GM21526 (cell line): ENCODE measurements around the gene ZNF407.

Source experiments
- ATAC-seq: cut with Tn5 transposase; IDR thresholded peaks from one replicate; pipeline ENCODE4 v1.9.1; 2021; ENCODE audit warnings: moderate library complexity; ENCODE audit not compliant: unreplicated experiment, low FRiP score

ZNF407 gene

GRCh38 chr18:74715865-74716712 is 118.4 kb downstream of the ZNF407 start:
- no peak for ATAC-seq

DNA sequence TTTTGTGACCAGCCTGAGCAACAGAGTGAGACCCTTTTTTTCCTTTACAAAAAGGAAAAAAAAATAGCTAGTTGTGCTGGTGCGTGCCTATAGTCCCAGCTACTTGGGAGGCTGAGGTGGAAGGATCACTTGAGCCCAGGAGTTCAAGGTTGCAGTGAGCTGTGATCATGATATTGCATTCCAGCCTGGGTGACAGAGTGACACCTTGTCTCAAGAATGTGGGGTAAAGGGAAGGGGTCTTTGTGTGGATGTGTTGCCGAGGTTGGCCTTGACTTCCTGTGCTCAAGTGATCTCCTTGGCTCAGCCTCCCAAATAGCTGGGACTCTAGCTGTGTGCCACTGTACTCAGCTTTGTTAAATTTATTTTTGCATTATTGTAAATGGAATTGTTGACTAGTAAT is 120.6 kb downstream of the ZNF407 start:
- ATAC-seq, result no peak

GRCh38 chr18:74722237-74722636 is 124.6 kb downstream of the ZNF407 start:
- no peak for ATAC-seq

GRCh38 chr18:74724186-74724585 is 126.5 kb downstream of the ZNF407 start:
- ATAC-seq, result no peak

GRCh38 chr18:74725690-74726089 is 128.0 kb downstream of the ZNF407 start:
- no peak for ATAC-seq

DNA sequence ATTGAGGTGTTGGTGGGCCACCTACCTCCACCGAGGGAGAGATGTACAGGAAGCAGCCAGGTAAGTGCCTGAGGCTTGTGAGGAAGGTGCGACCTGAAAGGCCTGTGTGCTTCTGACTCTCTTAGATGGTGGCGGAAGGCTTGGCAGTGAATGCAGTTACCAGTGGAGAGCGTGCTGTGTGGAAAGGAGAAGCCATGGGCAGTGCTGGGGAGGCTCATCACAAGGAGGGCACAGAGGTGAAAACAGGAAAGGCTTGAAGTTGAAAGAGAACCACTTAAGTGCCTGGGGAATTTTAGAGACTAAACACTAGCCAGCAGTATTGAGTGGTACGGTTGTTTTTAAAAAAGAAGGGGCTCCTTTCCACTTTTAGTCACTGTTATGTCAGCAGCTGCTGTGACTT is 130.9 kb downstream of the ZNF407 start:
- no peak for ATAC-seq

DNA sequence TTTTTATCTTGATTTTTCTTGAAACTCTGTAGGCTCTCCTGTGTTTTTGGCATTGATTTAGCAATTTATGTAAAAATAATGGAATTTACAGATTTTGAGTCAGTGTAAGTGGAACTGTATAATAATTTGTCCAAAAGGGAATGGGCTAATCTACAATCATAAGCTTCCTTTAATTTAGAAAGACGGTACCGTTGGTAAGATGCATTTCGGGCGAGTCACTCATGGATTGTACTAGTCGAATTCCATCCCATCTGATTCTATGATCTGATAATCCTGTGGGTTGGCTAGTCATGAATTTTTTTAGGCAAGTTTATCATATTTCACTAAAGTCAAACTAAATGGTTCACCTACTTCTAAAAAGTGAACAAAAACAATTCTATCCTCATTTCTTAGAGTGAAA is 133.4 kb downstream of the ZNF407 start:
- no peak for ATAC-seq

DNA sequence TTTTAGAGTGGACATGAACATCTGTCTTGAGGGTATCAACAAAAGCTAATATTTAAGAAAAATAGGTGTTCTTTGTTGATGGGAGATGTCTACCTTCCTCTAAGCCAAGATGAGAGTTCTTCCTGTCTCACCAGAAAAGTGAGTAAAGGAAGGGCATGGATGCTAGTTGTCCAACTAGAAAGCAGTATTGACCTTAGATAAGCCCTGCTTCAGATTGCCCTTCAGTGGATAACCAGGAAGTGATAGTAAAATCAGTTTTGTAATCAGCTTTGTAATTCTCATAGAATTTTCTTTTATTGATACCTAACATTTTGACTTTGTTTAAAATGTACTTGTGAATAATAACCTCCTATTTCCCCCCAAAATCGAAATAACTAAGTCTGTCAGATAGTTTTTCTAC is 134.7 kb downstream of the ZNF407 start:
- ATAC-seq, result no peak

- no peak for ATAC-seq
Observed at GRCh38 chr18:74733598-74733997, 135.9 kb downstream of the ZNF407 start.

DNA sequence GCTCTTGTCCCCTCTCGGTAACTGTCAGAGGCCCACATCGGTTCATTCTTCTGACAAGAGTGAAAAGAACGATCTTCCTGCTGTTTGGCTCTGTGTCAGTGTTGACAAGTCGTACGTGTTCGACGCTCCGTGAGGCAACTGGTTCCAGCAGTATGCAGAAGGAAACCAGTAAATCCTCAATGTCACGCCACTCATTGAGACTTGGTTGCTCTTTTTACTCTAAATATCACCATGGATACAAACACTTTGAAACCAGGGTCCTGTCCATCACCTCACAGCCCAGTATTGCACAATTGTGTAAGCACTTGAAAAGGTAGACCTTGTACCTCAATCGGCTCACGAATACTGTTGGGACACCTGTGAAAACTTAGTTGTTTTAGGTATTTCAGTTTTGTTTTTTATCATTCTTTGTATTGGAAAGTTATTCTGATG is 136.4 kb downstream of the ZNF407 start:
- no peak for ATAC-seq

DNA sequence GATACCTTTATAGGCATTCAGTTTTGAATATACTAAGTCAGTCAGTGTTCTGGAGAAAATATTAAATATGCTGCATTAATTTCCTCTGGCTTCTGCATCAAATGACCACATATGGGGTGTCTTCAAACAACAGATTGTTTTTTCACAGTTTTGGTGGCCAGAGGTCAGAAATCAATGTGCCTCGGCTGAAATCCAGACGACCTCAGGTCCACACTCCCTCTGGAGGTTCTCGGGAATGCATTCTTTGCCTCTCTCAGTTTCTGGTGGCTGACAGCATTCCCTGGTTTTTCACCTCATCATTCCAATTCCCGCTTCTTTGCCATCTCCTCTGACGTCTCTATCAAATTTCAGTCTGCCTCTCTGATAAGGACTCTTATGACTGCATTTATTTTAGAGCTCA is 142.3 kb downstream of the ZNF407 start:
- ATAC-seq, result no peak

DNA sequence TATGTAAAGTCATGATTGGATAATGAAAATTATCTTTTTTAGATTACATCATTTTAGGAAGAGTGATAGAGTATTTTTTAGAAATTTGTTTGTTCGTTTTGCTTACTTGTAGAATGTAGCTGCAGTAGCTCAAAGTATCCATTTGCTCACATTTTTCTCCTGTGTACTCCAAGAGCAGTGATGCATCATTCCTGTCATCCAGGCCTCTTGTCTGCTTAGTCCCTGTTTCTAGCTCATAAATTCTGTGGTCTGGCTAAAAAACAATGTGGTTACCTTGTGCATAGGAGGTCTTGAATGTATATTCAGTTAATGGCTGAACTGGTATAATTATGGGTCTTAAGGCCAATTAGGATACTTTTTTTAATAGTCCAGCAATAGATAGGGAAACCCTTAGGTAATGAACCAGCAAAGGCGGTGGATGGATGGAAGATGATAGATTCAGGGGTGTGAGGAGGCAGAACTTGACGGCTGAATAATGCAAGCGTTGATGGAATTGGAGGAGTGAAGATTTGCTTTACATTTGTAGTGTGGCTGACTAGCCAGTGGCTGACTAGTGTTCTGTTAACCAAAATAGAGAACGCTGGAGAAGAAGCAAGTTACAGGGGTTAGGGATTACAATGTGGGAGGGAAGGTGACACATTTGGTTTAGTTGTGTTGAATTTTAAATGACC is 145.0 kb downstream of the ZNF407 start:
- no peak for ATAC-seq

- no peak for ATAC-seq
Observed at GRCh38 chr18:74745633-74746403, 148.1 kb downstream of the ZNF407 start.

DNA sequence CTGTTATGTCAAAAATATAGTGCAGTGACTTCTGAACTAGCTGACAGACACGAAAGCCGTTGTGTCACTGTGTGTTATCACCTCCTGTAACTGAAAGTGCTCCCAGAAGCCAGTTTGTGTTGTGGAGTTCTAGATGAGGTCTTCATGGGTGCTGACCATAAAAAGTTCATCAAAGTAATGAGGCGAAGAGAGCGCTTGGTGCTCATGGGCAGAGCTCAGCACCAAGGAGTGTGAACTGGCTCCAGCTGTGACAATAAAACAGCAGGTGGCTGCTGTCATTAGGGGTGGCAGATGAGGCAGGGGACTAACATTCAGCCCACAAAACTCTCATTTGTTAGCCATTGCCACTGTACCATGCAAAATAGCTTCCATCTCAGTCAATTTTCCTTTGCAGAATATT is 151.1 kb downstream of the ZNF407 start:
- no peak for ATAC-seq

DNA sequence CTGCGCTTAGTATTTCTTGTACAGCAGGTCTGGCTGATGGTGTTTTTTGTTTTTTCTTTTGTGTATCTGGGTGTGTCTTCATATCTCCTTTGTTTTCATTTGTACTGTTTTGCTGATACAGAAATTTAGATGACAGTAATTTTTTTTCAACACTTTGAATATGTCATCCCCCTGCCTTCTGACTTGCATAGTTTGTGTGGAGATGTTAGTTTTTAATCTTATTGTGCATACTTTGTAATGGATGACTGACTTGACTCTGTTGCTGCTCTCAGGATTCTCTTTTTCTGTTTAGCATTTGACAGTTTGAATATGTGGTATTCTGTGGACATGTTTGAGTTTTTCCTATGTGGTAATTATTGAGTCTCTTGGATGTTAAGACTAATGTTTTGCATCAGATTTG is 161.3 kb downstream of the ZNF407 start:
- no peak for ATAC-seq

GRCh38 chr18:74760026-74760425 is 162.4 kb downstream of the ZNF407 start:
- ATAC-seq, result no peak

DNA sequence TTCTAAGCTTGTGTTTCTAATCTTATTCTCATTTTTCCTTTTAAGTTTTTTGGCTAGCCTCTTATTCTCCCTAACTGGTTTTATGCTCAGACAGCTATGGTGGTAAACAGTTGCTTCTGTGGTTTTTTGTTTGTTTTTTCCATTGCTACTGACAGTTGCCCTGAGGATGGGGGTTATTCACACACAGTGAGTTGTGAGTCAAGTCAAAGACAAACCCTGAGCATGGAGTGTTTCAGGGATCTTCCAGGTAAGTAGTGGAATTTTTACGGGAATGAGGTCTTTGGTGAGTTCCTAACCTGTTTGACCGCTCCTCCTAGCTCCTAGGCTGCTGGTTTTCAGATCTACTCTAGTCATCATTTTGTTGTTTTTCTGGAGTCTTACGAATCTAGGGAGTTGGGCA is 162.8 kb downstream of the ZNF407 start:
- no peak for ATAC-seq

DNA sequence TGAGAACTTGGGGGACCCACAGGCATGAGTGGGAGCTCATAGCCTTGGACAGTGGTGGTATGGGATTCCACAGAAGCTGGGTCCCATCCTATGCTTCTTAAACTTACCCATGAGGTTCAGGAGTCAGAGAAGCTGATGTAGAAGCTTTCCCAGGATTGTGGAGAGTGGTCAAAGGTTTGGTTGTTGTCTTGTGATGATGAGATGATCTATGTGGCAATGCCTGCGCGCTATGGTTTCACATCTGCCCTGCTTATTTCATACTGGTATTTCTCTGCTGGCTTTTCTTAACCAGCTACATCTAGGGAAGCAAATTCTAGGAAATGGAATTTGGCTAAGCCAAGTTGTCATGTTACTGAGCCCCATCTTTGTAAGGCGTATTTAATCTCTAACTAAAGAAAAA is 168.6 kb downstream of the ZNF407 start:
- ATAC-seq, result no peak

GRCh38 chr18:74768096-74768495 is 170.4 kb downstream of the ZNF407 start:
- no peak for ATAC-seq

DNA sequence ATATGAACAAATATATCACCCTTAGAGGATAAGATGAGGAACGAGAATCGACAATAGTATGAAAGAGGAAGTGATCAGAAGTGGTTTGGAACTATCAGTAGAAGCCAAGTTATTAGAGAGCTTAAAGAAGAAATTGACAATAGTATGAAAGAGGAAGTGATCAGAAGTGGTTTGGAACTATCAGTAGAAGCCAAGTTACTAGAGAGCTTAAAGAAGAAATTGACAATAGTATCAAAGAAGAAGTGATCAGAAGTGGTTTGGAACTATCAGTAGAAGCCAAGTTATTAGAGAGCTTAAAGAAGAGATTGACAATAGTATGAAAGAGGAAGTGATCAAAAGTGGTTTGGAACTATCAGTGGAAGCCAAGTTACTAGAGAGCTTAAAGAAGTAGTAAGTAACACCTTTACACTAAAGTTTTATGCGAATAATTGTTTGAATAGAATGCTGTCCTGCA is 175.5 kb downstream of the ZNF407 start:
- peak; percentile 86 for ATAC-seq

DNA sequence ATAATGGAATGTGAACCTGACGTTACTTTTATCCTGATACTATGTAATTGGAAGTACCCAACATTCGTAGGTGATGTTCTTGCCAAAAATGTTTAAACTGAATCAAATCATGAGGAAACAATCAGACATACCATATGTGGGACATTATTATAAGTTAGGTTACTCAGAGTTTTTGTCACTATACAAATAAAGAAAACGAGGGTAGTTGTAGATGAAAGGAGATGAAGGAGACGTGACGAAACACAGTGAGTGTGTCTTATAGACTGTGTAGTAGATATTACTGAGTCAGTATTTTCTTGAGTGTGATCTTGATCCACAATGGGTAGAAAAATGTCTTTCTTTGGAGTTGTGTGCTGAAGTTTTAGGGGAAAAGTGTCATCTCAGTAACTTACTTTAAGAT is 176.8 kb downstream of the ZNF407 start:
- ATAC-seq, result no peak
